HepG2 (cell line): Measurements from ENCODE around the gene ZFAND3. TPM values are rescaled to one million over a fixed set of nuclear protein-coding genes. Genes with fewer than 3 reads are reported as not detected.

ENCODE experiments used
- ATAC-seq: fragments of 200-7000 bp; cut with Tn5 transposase; 3 replicates; pipeline ENCODE4 v1.9.1; 2020; ENCODE audit warnings: mild to moderate bottlenecking, moderate library complexity
- BruUV-seq: library from RNA; stranded (reverse); fragments of 400-500 nt; replicated peaks from 2 replicates; lab custom pipeline; 2021; lab: Mats Ljungman, UMichigan
- CTCF ChIA-PET: fragments of 300-600 bp; formaldehyde crosslinking; extraction: SDS; loops from one replicate; lab custom pipeline; 2021; ENCODE audit warnings: low total read pairs, inconsistent platforms, low intra/inter-chr PET ratio; lab: Yijun Ruan, JAX
- POLR2A ChIA-PET: fragments of 350-600 bp; sonication (Branson Sonifier 250); formaldehyde crosslinking; loops from one replicate; lab custom pipeline; 2020; ENCODE audit warnings: antibody characterized with exemption, inconsistent platforms; lab: Yijun Ruan, JAX
- DNase-seq: peaks from one replicate; pipeline ENCODE4 v3.0.0-alpha.2; 2015; ENCODE audit warnings: low spot score
- FAIRE-seq: peaks from 3 replicates; lab custom pipeline; 2011; peaks lifted over from hg19 to GRCh38; lab: Jason Lieb, UNC
- H2AFZ ChIP-seq: one replicate; pipeline ENCODE4 v1.6.1; 2011; ENCODE audit warnings: low read length, inconsistent platforms
- H3K27ac ChIP-seq: fragments of 300-600 bp; 3 replicates; pipeline ENCODE4 v1.8.0; 2011; ENCODE audit warnings: mixed run types, mild to moderate bottlenecking, mixed read lengths, low read length, inconsistent platforms; ENCODE audit not compliant: insufficient read depth; ENCODE audit errors: extremely low read length
- H3K27me3 ChIP-seq, 2 experiments: fragments of 200-600 bp in 1 of 2; 2 replicates in 1 of 2; 3 replicates in 1 of 2; pipeline versions ENCODE4 v1.6.0 to v1.8.0; 2011; ENCODE audit warnings: low read length in 2 of 2, mild to moderate bottlenecking in 2 of 2, moderate library complexity in 2 of 2, inconsistent platforms in 1 of 2; ENCODE audit not compliant: insufficient read depth in 2 of 2, control insufficient read depth in 1 of 2
- H3K36me3 ChIP-seq, 2 experiments: fragments of 200-600 bp in 1 of 2; replicated peaks in 1 of 2; 2 replicates in 1 of 2; 3 replicates in 1 of 2; pipeline versions ENCODE4 v1.5.1 to v1.8.0; 2011; ENCODE audit warnings: low read length in 2 of 2, inconsistent platforms in 1 of 2; ENCODE audit not compliant: insufficient read depth in 2 of 2, control insufficient read depth in 1 of 2
- H3K4me1 ChIP-seq: 2 replicates; pipeline ENCODE4 v1.5.1; 2012; ENCODE audit warnings: low read length, inconsistent platforms; ENCODE audit not compliant: insufficient read depth
- H3K4me2 ChIP-seq: 2 replicates; pipeline ENCODE4 v1.6.0; 2011; ENCODE audit warnings: low read depth, low read length, inconsistent platforms
- H3K4me3 ChIP-seq, 3 experiments: fragments of 200-600 bp in 1 of 3; sonication (generic), shearing (Covaris generic) in 1 of 3; replicated peaks in 1 of 3; 2 replicates each; pipeline ENCODE4 v1.5.1; 2011 to 2016; ENCODE audit warnings: low read length in 3 of 3, inconsistent platforms in 2 of 3, low read depth in 2 of 3, mild to moderate bottlenecking in 2 of 3, control low read depth in 1 of 3, mixed read lengths in 1 of 3; ENCODE audit not compliant: insufficient read depth in 1 of 3
- H3K79me2 ChIP-seq: one replicate; pipeline ENCODE4 v1.6.1; 2011; ENCODE audit warnings: low read length, inconsistent platforms; ENCODE audit not compliant: insufficient read depth
- H3K9ac ChIP-seq: 2 replicates; pipeline ENCODE4 v1.6.0; 2011; ENCODE audit warnings: mild to moderate bottlenecking, low read depth, low read length, inconsistent platforms; ENCODE audit not compliant: insufficient read depth
- H3K9me3 ChIP-seq: 2 replicates; pipeline ENCODE4 v1.5.1; 2012; ENCODE audit warnings: mild to moderate bottlenecking, low read length
- H4K20me1 ChIP-seq: 2 replicates; pipeline ENCODE4 v1.6.0; 2011; ENCODE audit warnings: inconsistent platforms, mild to moderate bottlenecking, low read length, moderate library complexity; ENCODE audit not compliant: insufficient read depth
- CSRNP2 ChIP-seq: sonication (generic); formaldehyde crosslinking; conservative IDR thresholded peaks from 2 replicates; pipeline ENCODE4 v1.8.0; 2022; ENCODE audit warnings: low read depth, missing genetic modification reagents
- DNMT1 ChIP-seq: sonication (generic); formaldehyde crosslinking; IDR thresholded peaks from 2 replicates; pipeline ENCODE4 v1.5.1; 2020; ENCODE audit warnings: mild to moderate bottlenecking, missing genetic modification reagents
- FOXM1 ChIP-seq: sonication (generic); formaldehyde crosslinking; IDR thresholded peaks from 2 replicates; pipeline ENCODE4 v1.5.0; 2020; ENCODE audit warnings: missing genetic modification reagents
- MATR3 ChIP-seq: sonication (generic); formaldehyde crosslinking; IDR thresholded peaks from 2 replicates; pipeline ENCODE4 v1.4.0; 2020; ENCODE audit warnings: missing genetic modification reagents
- MEIS2 ChIP-seq: sonication (generic); formaldehyde crosslinking; IDR thresholded peaks from 2 replicates; pipeline ENCODE4 v1.9.0; 2021; ENCODE audit warnings: mild to moderate bottlenecking, missing genetic modification reagents
- NFYB ChIP-seq: sonication (generic); formaldehyde crosslinking; IDR thresholded peaks from 2 replicates; pipeline ENCODE4 v1.4.0; 2020; ENCODE audit warnings: missing genetic modification reagents
- PBX2 ChIP-seq: IDR thresholded peaks from 2 replicates; pipeline ENCODE4 v1.6.1; 2016; ENCODE audit warnings: control low read depth
- RARA ChIP-seq: IDR thresholded peaks from 2 replicates; pipeline ENCODE4 v1.6.1; 2016; ENCODE audit warnings: missing genetic modification reagents, missing compliant biosample characterization
- SNAI1 ChIP-seq: sonication (generic); formaldehyde crosslinking; IDR thresholded peaks from 2 replicates; pipeline ENCODE4 v1.5.0; 2020; ENCODE audit warnings: mild to moderate bottlenecking, missing genetic modification reagents, borderline replicate concordance
- TAF1 ChIP-seq: sonication (generic); formaldehyde crosslinking; IDR thresholded peaks from 2 replicates; pipeline ENCODE4 v1.4.0; 2020; ENCODE audit warnings: missing genetic modification reagents
- TFDP1 ChIP-seq: IDR thresholded peaks from 2 replicates; pipeline ENCODE4 v1.6.1; 2016; ENCODE audit warnings: missing compliant biosample characterization, missing genetic modification reagents, borderline replicate concordance
- ZNF260 ChIP-seq: sonication (generic); formaldehyde crosslinking; IDR thresholded peaks from 2 replicates; pipeline ENCODE4 v1.4.0; 2020; ENCODE audit warnings: missing genetic modification reagents, low read depth, mild to moderate bottlenecking, borderline replicate concordance
- ZNF274 ChIP-seq: sonication (generic); formaldehyde crosslinking; IDR thresholded peaks from 2 replicates; pipeline ENCODE4 v1.5.1; 2020; ENCODE audit warnings: mild to moderate bottlenecking, missing genetic modification reagents
- WGBS: methylation state at CpG from one replicate; pipeline ENCODE4 v1.1.6; 2017; ENCODE audit warnings: low lambda C conversion rate; 5-methylcytosine and 5-hydroxymethylcytosine counted together
- in situ Hi-C: cut with HindIII; loops from 2 replicates; pipeline ENCODE4 v1.10.0; 2017; ENCODE audit warnings: low pct_unique_long_range_greater_than_20kb; ENCODE audit not compliant: extremely low pct_ligation_motif_present
- intact Hi-C: fragments of 100-400 bp; cut with micrococcal nuclease; formaldehyde crosslinking; loops from one replicate; pipeline ENCODE4 v1.10.0; 2022; ENCODE audit not compliant: unreplicated experiment
- polyA plus RNA-seq, 8 experiments: library from polyadenylated mRNA; depleted of rRNA in 3 of 8; stranded (reverse) in 7 of 8; unstranded in 1 of 8; fragments of >200 nt; fragmentation: Illumina TruSeq in 4 of 8; extraction: Trizol in 4 of 8; gene quantifications; 2 replicates each; pipeline versions ENCODE4 v1.2.1 to v1.2.3, GENCODE V29; 2011 to 2016; ENCODE audit warnings: low read depth in 4 of 8, missing spikeins in 1 of 8, mixed read lengths in 1 of 8; ENCODE audit not compliant: insufficient read depth in 1 of 8
- total RNA-seq, 5 experiments: library from RNA; depleted of rRNA; stranded (reverse); fragments of >200 nt; fragmentation: Illumina TruSeq; extraction: Trizol; gene quantifications; 2 replicates each; pipeline ENCODE4 v1.2.3, GENCODE V29; 2016; ENCODE audit warnings: low read depth in 1 of 5
- TF ChIP-seq, protein P1 (sequence below): sonication (generic); formaldehyde crosslinking; conservative IDR thresholded peaks from 2 replicates; pipeline ENCODE4 v1.4.0; 2020; ENCODE audit warnings: missing genetic modification reagents
- TF ChIP-seq, protein P2 (sequence below): sonication (generic); formaldehyde crosslinking; IDR thresholded peaks from 2 replicates; pipeline ENCODE4 v1.4.0; 2020; ENCODE audit warnings: missing genetic modification reagents, borderline replicate concordance

The ZFAND3 gene
- total and polyA plus RNA-seq, 2 of the 13 experiments (the other 11 are each of a cell fraction or from before 2014, with no cell fraction given) = 16.4 to 17.1 TPM

- H3K27ac ChIP-seq = no peak overlapping the region
- no peak overlapping the region for H2AFZ ChIP-seq
- no peak overlapping the region for H3K4me2 ChIP-seq
- 0 out of 5 replicates have a peak, but pooled peaks cover 0 to 3% of the 10 kb centered on the region in 2 experiments for H3K27me3 ChIP-seq
- 19% methylated on average over 1 of the region's 1 CpG for WGBS
- no peak overlapping the region for H3K4me3 ChIP-seq
- H3K9me3 ChIP-seq = no peaks in the 10 kb centered on the region
- no peaks in the 10 kb centered on the region for H3K36me3 ChIP-seq
- no TSS peak for BruUV-seq
- H4K20me1 ChIP-seq = no peaks in the 10 kb centered on the region
- H3K79me2 ChIP-seq = no peaks in the 10 kb centered on the region
- POLR2A ChIA-PET = no interaction called here
- FAIRE-seq (no peak), DNase-seq (no peak), ATAC-seq (no peak)
- in situ Hi-C loops = no loop called here
- H3K9ac ChIP-seq = no peak overlapping the region
- intact Hi-C loops = no loop called here
- CTCF ChIA-PET = no interaction called here
- peaks cover 29% of the 10 kb centered on the region for H3K4me1 ChIP-seq
- TF ChIP-seq ZNF274 = no peak
- TF ChIP-seq MEIS2 = no peak
- no peak for TF ChIP-seq RARA (CRISPR knock-in tag)
- TF ChIP-seq TAF1 (CRISPR knock-in tag) = no peak
- TF ChIP-seq MATR3 (CRISPR knock-in tag) = no peak
- no peak for TF ChIP-seq CSRNP2 (CRISPR knock-in tag)
- no peak for TF ChIP-seq DNMT1 (CRISPR knock-in tag)
- TF ChIP-seq SNAI1 (CRISPR knock-in tag) = no peak
- TF ChIP-seq TFDP1 (CRISPR knock-in tag) = no peak
- TF ChIP-seq NFYB (CRISPR knock-in tag) = no peak
- no peak for TF ChIP-seq ZNF260 (CRISPR knock-in tag)
- TF ChIP-seq FOXM1 = no peak
- no peak for TF ChIP-seq PBX2
- TF ChIP-seq, protein P1, sequence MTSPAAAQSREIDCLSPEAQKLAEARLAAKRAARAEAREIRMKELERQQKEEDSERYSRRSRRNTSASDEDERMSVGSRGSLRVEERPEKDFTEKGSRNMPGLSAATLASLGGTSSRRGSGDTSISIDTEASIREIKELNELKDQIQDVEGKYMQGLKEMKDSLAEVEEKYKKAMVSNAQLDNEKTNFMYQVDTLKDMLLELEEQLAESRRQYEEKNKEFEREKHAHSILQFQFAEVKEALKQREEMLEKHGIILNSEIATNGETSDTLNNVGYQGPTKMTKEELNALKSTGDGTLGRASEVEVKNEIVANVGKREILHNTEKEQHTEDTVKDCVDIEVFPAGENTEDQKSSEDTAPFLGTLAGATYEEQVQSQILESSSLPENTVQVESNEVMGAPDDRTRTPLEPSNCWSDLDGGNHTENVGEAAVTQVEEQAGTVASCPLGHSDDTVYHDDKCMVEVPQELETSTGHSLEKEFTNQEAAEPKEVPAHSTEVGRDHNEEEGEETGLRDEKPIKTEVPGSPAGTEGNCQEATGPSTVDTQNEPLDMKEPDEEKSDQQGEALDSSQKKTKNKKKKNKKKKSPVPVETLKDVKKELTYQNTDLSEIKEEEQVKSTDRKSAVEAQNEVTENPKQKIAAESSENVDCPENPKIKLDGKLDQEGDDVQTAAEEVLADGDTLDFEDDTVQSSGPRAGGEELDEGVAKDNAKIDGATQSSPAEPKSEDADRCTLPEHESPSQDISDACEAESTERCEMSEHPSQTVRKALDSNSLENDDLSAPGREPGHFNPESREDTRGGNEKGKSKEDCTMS = no peak
- TF ChIP-seq, protein P2, sequence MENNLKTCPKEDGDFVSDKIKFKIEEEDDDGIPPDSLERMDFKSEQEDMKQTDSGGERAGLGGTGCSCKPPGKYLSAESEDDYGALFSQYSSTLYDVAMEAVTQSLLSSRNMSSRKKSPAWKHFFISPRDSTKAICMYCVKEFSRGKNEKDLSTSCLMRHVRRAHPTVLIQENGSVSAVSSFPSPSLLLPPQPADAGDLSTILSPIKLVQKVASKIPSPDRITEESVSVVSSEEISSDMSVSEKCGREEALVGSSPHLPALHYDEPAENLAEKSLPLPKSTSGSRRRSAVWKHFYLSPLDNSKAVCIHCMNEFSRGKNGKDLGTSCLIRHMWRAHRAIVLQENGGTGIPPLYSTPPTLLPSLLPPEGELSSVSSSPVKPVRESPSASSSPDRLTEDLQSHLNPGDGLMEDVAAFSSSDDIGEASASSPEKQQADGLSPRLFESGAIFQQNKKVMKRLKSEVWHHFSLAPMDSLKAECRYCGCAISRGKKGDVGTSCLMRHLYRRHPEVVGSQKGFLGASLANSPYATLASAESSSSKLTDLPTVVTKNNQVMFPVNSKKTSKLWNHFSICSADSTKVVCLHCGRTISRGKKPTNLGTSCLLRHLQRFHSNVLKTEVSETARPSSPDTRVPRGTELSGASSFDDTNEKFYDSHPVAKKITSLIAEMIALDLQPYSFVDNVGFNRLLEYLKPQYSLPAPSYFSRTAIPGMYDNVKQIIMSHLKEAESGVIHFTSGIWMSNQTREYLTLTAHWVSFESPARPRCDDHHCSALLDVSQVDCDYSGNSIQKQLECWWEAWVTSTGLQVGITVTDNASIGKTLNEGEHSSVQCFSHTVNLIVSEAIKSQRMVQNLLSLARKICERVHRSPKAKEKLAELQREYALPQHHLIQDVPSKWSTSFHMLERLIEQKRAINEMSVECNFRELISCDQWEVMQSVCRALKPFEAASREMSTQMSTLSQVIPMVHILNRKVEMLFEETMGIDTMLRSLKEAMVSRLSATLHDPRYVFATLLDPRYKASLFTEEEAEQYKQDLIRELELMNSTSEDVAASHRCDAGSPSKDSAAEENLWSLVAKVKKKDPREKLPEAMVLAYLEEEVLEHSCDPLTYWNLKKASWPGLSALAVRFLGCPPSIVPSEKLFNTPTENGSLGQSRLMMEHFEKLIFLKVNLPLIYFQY = no peak
These were observed 6.7 kb upstream of the ZFAND3 start for GRCh38 chr6:37812841-37813240.
